Pons (tissue), 1 donor: ENCODE data around the gene PNMA8A.

Experiments
- DNase-seq: peaks from one replicate; pipeline ENCODE4 v3.0.0-alpha.2; 2016; ENCODE audit warnings: low spot score

Gene PNMA8A

DNA sequence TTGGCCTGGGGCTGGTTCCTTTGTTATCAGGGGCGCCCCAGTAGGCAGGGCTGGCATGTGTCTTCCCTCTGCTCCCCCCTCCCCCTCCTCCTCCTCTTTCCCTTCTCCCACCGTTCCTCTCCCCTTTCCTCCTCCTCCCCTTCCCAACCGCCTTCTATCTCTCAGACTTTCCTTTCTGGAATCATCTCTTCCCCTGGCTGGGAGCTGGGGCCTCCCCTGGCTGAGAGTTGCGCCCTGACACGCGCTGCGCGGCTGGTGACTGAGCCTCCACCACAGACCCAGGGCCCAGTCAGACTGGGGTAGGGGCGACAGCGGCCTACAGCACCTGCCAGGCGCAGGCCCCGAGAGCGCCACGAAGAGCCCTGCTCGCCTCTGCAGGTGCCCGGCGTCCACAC is 21.5 kb upstream of the PNMA8A start:
- no peak for DNase-seq

DNA sequence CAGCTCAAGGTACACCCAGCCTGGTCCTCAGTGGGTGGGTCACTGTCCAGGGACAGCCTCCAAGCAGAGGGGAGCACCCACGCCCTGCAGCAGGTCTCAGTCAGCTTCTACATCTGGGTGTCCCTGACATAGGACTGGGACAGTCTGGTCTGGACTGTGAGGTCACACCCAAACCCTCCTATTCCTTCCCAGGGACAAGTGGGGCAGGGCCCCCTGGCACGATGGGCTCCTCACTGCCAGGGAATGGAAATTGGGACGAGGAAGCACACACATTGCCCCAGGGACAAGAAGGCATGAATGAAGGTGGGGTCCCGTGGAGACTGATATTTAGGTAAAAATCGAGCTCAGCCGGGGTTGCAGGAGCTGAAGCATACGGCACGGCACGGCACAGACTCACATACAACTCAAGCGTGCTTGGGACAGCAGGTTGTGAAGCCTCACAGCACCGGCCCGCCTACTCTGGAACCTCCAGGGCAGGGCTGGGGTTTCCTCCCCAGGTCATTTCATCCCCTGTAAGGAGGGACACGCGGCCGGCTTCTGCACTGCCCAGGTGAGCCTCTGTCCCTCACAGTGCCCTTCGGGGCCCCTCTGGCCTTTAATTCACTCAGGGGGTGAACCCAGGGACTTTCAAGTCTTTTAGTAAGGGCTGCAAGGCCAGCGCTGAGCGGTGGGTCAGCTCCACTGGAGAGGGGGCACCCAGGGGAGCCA is 20.8 kb upstream of the PNMA8A start:
- DNase-seq, result no peak

DNA sequence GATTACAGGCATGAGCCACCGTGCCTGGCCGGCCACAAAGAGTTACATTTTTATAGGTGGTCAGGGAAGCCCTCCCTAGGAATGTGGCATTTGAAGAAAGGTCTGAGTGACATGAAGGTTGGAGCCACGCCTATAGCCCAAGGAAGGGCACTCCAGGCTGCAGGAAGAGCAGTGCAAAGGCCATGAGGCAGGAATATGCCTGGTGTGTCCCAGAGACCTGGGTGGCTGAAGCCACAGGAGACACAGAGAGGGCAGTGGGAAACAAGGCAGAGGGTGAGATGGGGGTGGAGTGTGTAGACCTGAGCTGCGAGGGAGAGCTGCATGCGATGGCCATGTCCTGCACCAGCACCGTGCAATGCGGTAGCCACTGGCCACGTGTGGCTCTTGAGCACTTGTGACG is 19.4 kb upstream of the PNMA8A start:
- DNase-seq, result no peak

DNA sequence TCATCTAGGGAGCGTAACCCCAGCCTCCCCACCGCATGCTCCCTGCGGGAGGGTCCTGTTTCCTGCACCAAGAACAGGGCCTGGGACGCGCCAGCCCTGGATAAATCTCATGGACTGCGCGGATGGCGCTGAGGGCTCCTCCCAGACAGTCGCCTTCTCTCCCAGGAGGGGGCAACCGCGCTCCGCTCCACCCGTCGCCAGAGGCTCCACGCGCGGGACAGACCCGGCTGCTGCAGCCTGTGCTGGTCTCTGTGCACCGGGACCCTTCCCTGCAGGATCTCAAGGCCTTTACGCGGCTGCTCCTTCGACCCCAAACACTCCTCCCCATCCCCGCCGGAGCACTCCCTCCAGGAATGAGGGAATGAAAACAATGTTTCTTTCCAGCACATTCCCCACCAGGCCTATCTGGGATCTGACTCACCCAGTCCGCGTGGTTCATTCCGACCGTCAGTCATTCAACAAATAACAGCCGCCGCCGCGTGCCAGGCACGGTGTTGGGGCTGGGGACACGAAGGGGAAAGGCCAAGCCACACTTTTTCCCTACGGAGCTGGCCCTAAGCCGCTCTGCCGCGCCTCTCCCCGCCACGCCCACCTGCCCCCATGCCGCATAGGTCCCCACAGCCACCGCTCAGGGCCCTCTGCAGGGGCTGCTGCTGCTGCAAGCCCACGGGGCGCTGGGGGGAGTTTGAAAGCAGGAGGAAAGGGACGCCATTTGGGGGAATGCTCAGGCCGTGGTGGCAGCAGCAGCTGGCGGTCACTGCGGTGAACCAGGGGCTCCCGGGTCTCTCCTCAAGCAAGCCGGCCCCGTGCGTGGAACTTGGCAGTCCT is 18.3 kb upstream of the PNMA8A start:
- DNase-seq, result peak; percentile 53

DNA sequence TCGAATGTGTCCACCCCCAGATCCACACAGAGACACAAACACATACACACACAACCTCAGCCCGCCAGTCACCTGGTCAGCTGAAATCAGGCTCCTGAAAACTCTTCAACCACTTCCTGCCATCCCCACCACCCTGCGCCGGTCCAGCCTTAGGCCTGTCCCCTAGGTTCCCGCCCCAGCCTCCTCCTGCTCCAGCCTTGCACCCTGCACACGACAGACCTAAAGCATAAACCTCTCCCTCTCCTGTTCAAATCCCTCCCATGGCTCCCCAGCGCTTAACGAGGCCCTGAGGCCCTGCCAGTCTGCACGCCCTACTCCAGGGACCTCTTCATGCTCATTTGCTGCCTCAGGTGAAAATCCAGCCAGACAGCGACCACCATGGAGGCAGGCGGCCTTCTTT is 17.2 kb upstream of the PNMA8A start:
- no peak for DNase-seq

DNA sequence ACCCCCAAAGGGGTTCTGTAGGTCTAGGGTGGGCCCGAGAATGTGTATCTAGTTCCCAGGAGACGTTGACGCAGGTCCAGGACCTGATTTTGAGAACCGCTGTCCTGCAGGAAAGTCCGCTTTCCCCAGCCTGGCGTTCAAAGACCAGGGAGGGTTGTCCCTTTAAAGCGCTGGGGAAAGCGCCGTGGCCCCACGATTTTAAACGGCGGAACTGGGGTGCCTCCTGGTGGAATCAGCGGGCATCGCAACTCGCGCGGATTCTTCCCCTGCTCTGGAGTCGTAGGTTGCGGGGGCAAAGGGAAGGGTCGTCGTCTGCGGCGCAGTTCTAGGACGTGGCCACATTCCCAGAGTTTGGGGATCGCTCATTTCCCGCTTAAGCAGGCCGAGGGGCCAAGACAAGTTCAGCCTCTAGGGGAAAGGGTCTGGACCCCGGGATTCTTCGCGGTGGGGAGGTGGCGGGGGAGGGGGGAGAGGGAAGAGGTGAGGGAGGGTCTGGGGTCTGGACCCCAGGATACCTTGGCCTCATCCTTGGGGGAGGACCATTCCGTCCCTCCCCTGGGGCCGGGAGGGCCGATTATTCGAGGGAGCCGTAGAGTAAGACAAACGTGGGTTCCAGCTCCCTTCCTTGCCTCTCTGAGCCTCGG is 16.6 kb upstream of the PNMA8A start:
- peak; percentile 64 for DNase-seq

DNA sequence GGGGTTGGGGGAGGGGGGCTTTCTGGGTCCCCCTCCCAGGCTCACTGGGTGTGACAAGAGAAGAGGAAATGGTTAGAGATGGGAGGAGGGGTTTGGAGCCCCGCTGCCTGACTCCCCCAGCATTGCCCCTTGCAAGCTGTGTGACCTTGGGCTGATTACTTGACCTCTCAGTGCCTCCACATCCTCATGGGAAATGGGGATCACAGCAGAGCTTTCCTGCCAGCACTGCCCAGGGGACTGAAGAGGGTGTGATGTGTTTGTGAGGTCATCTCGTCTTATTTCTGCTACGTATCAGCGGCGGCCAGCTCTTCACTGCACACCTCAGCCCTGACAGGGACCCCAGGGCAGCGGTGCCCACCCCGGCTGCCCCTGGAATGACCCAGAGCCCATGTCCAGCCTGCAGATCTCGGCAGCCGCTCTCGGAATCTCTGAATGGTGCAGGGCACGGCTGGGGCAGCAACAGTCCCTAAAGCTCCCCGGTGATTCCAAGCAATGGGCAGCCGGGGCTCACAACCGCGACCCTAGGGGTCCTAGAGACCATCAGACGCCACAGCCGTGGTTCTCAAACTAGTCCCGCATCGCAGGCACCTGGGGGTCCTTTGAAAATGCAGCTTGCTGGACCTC is 15.9 kb upstream of the PNMA8A start:
- no peak for DNase-seq

DNA sequence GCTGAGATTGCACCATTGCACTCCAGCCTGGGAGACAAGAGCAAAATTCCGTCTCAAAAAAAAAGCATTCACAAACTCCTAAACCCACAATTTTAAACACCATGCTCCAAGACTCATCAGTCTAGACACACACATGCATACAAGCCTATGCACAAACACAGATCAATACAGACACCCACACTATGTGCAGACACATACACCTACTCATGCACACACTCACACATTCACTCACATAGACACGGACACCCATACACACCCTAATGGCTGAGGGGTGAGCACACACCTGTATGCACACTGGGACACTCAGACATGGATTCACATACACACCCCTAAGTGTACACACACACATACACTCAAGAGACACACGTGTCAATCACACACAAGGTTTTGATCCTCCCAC is 15.0 kb upstream of the PNMA8A start:
- no peak for DNase-seq

DNA sequence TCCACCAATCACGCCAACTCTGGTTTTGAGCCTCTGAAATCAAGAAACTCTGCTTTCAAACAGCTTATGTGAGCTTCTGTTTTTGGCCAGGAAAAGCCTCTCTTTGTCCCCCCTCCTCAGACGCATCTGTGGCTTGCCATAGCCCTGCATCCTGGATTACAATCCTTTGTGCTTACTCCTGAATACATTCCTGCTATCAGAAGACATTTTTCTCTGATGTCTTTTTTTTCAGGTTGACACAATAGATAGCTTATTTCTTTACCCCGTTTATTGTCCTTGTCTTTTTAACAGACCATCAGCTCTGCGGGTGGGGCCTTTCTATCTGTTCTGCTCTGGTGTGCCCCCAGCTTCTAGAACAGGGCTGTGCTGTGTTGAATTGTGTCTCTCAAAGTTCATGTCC is 13.3 kb upstream of the PNMA8A start:
- no peak for DNase-seq

DNA sequence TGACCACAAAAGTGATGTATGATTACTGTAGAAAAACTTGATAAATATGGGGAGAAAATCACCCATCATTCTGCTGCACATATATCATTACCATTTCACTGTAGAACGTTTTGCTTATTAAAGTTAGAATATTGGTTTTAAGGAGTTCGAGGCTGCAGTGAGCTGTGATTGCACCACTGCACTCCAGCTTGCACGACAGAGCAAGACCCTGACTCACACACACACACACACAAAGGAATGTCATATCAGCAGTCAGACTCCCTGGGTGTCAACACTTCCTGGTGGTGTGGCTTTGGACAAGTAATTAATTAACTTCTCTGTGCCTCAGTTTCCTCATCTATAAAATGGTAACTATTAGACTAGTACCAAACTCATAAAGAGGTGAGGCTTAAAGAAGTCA is 11.3 kb upstream of the PNMA8A start:
- DNase-seq, result no peak

DNA sequence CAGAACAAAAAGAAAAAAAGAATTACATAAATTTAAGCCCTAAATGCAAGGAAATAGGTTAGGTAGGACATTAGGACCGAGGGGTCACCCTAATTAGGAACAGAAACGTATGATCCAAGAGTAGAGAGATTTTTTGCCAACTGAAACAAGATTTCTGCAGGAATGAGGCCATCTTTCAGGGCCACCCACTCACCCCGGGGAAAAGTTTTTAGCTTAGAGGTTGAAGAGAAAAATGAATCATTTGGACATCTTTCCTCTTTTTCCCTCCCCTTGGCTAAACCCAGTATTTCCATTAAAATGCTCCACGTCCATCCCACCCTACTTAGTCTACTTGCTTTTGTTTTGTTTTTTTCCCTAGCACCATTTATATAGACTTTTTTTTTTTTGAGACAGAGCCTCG is 10.6 kb upstream of the PNMA8A start:
- no peak for DNase-seq

DNA sequence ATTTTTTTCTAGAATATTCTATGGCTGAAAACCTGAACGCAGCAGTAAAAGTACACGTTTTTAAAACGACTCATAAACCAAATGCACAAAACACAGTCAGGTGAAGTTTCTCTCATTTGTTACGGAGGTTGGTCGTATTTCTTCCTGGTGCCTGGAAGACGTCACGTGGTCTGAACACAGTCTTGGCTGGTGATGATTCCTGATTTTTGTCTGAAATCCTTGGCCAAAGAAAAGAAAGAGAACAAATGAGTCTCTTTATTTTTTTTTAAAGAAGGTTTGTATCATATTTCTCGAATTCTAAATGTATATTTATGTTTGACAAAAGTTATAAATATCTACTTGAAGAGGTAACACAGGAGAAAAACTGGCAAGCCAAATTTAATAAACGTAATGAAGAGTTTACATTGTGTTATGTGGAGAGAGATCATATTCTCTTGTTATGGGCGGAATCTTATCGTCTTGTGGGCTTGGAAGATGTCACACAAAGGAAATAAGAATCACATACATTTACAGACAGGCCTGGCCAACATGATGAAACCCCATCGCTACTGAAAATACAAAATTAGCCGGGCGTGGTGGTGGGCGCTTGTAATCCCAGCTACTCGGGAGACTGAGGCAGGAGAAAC is 10.0 kb upstream of the PNMA8A start:
- no peak for DNase-seq

DNA sequence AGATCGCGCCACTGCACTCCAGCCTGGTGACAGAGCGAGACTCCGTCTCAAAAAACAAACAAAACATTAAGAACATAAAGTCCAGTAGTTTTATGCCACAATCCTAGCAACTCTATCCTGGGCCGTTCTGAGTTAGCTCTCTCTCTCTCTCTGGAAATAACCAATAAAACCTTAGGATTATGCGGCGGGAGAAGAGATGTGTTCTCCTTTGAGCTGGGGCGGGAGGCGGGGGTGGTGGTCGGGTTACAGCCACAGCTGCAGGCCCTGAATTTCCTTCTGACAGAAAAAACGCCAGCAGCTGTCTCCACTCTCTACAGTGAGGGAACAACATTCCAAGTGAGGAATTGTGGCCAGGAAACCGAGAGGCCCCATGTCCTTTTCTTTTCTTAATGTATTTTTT is 9.1 kb upstream of the PNMA8A start:
- no peak for DNase-seq

DNA sequence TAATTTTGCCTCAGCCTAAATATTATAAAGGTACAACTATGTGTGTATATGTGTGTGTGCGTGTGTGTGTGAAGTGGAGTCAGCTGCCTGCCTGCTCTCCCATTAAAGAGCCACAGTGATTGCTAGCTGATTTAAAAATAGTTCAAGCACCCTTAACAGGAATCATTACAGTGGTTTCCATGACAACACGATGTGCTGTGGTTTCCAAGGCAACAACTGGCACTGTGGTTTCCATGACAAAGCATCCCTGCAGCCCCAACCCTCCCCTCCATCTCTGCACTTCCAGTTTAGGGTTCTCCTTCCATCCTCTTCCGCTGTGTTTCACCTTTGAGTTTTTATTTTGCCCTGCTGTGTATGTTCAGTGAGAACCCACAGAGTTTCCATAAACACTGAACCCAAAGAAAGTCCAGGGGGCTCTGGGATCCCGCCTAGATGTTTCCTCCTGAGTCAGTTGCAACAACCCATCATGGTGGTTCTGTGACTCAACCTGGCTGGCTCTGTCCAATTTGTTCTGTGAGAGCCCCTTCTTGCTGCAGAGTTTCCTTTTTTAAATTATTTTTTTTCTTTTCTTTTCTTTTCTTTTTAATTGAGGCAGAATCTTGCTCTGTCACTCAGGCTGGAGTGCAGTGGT is 7.1 kb upstream of the PNMA8A start:
- DNase-seq, result no peak

DNA sequence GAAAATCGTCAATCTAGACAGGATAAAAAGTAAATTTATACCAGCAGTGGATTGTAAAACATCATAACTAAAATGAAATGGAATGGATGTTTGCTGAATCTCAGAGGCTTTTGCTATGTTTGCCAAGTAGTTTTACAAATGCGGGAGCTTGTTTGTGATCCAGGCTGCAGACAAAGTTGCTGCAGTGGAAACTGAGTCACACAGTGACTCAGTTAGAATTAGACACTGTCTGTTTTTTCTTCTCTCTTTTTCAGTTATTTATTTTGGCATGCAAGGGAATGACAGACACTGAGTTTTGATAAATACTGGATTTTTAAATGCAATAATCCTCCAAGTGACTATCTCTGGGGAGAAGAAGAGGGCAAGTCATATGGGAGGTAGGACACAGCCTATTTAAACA is 4.6 kb upstream of the PNMA8A start:
- DNase-seq, result no peak

DNA sequence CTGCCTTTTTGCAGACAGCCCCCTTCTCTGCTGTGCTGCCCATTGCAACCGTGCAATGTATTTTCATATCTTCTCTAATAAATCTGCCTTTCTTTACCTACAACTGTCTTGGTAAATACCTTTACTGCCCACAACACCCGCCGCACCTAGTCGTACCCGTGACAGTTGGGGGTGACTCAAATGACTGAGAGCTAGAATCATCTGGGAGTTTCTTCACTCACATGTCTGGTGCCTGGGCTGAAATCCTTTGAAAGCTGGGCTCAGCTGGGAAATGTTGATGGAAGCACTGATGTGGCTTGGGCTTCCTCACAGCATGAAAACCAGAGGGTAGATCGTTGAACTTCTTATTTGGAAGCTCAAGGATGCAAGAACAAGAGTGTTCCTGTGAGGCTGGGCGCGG is 2.8 kb upstream of the PNMA8A start:
- DNase-seq, result no peak

DNA sequence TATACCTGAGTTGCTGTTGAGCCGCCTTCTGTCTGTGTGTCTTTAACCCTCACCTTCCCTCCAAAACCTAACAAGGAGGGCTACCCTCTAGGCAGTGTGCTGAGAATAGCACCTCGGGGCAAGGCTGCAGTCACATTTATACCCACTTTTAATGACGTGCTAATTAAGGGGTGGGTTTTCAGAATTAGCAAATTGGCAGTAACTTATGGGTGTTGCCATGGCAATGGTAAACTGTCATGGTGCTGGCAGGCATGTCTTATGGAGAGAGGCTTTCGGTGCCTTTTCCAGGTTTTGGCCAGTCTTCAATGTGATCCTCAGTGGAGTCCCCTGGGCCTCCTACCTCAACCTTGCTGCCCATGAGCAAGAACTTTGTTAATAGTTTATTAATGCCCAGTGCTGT is 1.2 kb upstream of the PNMA8A start:
- DNase-seq, result no peak

DNA sequence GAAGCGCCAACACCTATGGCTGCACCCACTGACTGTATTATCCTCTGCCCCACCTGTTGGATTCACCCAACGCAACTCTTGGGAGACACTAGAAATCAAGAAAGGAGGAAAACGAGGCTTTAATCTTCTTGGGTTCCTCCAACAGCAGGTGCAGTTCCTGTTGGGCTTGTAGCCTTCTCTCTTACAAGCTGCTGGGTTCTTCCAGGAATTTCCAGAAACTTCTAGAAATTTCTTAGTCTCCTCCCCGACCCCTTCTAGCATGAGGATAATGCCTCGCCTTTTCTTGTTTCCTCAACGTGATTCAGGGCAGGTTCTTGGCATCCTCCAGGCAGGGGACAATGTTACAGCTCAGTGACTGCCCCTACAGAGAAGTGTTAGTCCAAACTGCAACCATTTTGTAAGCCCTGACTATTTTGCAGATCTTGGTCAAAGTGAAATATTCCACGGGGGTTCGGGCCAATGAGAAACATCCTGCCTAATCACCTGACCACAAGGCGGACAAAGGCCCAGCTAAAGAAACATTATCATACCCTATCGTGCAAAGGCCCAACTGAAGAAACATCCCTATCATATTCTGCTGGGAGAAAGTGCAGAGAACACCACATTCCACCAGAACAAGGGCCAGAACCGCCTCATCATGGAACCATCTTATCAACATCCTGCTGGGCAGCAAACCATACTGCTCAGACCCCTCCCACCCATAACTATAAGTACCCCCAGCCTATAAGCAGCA is 614 bp upstream of the PNMA8A start:
- peak; percentile 56 for DNase-seq

DNA sequence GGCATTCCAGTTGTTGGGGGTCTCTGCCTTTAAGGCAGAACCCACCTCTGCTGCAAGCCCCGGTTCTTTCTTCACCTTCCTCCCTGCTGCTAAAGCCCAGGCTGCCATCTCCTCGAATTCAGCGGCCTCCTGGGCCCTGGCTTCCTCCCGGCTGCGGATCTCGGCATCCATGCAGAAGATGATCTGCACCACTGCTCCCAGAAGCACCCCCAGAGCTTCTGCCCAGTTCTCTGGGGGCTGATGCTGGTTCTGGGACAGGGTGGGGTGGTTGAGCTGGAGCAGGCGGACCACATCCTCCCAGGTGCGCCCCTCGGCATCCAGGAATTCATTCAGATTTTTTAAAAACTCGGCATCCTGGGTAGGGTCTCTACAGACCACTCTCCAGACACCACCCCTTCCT is 987 bp downstream of the PNMA8A start:
- no peak for DNase-seq

DNA sequence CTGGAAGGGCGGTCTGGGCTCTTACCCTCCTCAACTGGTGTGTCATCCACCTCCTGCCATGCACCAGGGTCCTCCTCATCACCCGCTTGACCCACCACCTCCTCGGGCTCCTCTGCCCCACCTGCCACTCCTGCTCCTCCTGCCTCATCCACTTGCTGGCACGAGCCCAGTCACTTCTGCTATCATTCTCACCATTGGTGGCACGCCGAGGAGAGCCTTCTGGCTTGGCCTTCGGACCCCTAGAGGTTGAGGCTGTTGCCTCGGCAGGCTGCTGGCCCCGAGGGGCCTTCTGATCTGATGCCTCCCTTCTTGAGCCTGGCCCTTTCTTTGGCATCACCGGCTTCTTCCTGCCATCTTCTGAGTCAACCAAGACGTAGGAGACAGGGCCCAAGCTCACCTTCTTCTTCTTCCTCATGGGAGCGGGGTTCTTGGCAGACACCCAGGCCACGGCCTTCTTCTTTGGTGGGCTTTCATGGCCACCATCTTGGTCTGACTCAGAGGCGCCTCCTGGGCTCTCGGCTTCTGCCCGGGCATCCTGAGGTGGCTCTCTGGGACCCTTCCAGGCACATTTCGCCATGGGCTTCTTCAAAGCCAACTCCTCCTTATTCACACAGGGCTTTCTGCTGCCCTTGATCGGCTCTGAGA is 1.7 kb downstream of the PNMA8A start:
- DNase-seq, result no peak
